T-helper 1 cell treated with Interleukin-12 subunit alpha and Interleukin-12 subunit beta and Interleukin-4 antibody, amounts not matched to agents 30 ng/mL and 1 ng/mL, for 36 hours (primary cell): ENCODE data around the gene GAREM1. TPM values are rescaled to one million over a fixed set of nuclear protein-coding genes. Genes with fewer than 3 reads are reported as not detected.
"Not testable (repeated sequence)": the region's sequence is repeated elsewhere in the genome, so short reads cannot be mapped to it uniquely, and the experiment has no call there.

Experiments
- intact Hi-C: fragments of 100-400 bp; cut with micrococcal nuclease; formaldehyde crosslinking; loops from one replicate; pipeline ENCODE4 v1.15.1; 2024
- total RNA-seq: library from RNA; stranded (reverse); gene quantifications from 2 replicates; pipeline ENCODE4 v1.2.3, GENCODE V29; 2022

The GAREM1 gene
- total RNA-seq, result 0.02 and 0.15 TPM in 2 replicates

GRCh38 chr18:32470714-32471633, at the start of gene GAREM1:
Gene GAREM1 (minus strand): TSS chr18:32470882. CDS start chr18:32470428, 454 bp downstream.
- intact Hi-C loops, result loop anchor here (1.0 to 5.0 kb wide), 8 partner anchors 60 to 452 kb away; partner anchors contain the start of gene RNF125

DNA sequence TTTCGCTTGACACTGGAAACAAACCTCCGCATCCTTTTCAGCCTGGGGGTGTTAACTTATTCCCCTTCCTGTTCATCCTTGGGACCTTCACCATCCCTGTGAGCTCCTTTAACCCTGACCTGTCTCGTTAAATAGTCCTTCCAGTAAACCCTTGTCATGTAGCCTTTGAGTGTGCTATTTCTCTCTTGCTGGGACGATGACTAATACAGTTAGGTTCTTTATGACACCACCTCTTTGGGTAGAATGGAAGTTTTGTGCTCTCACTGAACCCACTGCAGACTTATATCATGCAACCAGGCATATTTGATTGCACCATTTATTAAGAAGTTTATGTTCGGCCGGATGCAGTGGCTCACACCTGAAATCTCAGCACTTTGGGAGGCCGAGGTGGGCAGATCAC, 40.5 kb upstream of the GAREM1 start:
- intact Hi-C loops, result no loop called here

- intact Hi-C loops, result no loop called here
Measured at GRCh38 chr18:32509111-32509510, 38.4 kb upstream of the GAREM1 start.

GRCh38 chr18:32507093-32507492, 36.4 kb upstream of the GAREM1 start:
- intact Hi-C loops, result no loop called here

GRCh38 chr18:32502014-32502413, 31.3 kb upstream of the GAREM1 start:
- intact Hi-C loops, result no loop called here

DNA sequence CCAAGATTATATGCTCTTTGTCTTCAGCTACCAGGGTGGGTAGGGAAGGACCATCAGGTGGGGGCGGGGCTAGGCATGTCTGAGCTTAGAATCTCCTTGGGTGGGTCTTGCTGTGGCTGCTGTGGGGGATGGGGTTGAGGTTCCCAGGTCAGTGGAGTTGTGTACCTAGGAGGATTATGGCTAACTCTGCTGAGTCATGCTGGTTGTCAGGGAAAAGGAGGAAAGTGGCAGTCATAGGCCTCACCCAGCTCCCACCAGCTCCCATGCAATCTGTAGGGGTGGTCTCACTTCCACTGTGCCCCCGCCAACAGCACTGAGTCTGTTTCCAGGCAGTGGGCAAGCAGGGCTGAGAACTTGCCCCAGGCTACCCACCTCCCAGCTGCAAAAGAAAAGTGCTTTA, 30.6 kb upstream of the GAREM1 start:
- intact Hi-C loops, result not testable (repeated sequence)

DNA sequence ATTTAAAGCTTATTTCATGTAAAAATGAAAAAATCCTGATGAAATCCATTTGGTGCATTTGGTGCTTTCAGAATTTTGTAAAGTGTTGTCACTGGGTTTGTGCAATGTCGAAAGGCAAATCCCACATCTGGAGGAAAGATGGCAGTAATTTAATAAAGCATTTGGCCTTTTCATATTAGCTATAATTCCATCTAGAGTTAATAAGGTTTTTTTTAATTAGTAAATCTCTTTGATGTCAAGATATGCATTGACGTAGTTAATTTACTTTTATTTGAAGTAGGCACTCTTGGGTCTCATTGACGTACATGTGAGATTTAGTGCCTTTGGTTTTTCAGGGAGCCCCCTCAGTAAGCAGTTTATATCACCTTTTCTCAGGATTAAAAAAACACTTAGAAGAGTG, 12.3 kb upstream of the GAREM1 start:
- intact Hi-C loops, result no loop called here

GRCh38 chr18:32482117-32482516, 11.4 kb upstream of the GAREM1 start:
- intact Hi-C loops, result no loop called here

GRCh38 chr18:32480581-32480980, 9.9 kb upstream of the GAREM1 start:
- intact Hi-C loops, result no loop called here

DNA sequence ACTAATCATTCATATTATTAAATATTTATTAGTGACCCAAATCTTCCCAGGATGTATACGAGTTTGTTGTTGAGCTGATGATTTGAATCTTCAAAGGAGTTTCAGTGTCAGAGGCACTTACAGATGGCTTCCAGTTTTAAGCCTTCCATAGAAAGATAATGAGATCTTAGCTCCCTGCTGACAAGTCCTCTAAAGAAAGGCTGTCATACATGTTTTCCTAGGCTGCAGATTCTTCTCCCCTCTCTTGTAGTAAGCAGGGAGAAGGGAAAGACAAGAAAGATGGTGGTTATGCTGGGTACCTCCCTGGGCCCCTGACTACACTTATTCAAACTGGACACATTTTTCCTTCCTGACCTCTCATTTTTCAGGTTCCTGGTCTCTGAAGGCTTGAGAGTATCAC, 8.1 kb upstream of the GAREM1 start:
- intact Hi-C loops, result no loop called here

GRCh38 chr18:32478317-32478716, 7.6 kb upstream of the GAREM1 start:
- intact Hi-C loops, result no loop called here

DNA sequence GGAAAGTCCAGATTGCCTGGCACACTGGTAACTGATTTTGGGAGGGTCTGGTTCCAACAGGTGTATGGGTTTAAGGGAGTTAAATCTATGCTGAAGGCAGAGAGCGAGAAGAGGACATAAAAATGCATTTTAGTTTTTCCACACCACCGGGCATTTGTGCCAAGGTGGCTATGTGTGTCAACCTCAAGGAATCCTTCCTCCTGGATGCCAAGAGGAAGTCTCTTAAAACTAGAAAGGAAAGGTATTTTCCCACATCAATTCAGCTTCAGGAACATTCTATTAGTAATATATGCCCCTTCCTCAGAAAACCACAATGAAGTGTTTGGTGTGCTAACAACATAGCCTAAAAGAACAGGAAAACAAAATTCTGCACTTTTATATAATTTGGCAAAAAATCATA, 5.4 kb upstream of the GAREM1 start:
- intact Hi-C loops, result no loop called here

- intact Hi-C loops, result not testable (repeated sequence)
Measured at GRCh38 chr18:32475069-32475468, 4.4 kb upstream of the GAREM1 start.

- intact Hi-C loops, result loop anchor here (5.0 kb wide), 1 partner anchor 186 kb away; no protein-coding TSS in a partner anchor
Measured at GRCh38 chr18:32473325-32473724, 2.6 kb upstream of the GAREM1 start.

DNA sequence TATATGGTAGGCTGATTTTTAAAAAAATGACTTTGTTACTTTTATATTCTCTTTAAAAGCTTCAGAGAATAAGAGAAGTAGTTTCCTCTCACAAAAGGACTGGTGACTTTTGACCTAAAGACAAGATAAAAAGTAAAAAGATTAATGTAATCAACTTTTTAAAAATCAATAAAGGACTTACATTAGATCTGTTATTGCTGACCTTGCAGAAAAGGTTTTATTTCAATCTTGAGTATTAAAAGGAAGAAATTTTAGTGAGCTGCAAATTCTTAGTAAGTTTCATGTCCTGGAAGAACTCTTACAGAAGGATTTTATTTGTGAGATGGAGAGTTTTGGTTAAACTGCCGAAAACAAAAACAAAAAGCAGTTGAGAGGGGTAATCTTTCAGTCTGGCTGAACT, 2.2 kb upstream of the GAREM1 start:
- intact Hi-C loops, result loop anchor here (5.0 kb wide), 1 partner anchor 186 kb away; no protein-coding TSS in a partner anchor

- intact Hi-C loops, result loop anchor here (2.0 to 5.0 kb wide), 7 partner anchors 60 to 452 kb away; partner anchors contain the start of gene RNF125
Measured at GRCh38 chr18:32470460-32470713, 295 bp downstream of the GAREM1 start.

GRCh38 chr18:32469691-32470459, 807 bp downstream of the GAREM1 start:
- intact Hi-C loops, result loop anchor here (2.0 to 5.0 kb wide), 7 partner anchors 61 to 451 kb away; partner anchors contain the start of gene RNF125

GRCh38 chr18:32469190-32469651, 1.5 kb downstream of the GAREM1 start:
- intact Hi-C loops, result no loop called here

DNA sequence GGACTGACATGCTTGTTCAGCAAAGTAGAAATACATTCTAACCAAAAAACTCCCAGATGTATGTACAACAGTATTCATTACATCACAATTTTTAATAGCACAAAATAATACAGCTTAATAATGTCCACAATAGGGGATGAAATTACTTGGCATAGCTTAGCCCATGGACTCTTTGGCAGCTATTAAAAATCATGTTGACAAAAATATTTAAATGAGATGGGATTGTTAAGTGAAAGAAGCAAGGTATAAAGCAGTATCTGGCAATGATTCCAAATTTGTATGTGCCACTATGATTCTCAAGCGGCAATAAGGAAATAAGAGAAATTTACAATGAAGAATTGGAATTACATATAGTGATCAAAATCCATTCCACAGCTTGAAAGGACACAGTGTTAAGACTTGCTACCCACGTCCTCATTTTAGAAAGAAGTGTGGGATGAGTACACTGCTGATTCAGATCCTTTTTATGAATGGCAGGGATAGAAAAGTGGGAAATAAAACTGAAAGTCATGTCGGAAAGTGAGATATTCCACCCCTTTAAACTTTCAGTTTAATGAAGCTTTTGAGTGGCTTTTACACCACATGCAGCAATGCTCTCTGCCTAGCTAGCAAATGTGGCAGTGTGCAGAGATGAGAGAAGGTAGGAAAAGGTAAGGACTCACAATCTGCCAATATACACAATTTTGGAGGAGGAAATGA, 2.4 kb downstream of the GAREM1 start:
- intact Hi-C loops, result no loop called here

- intact Hi-C loops, result no loop called here
Measured at GRCh38 chr18:32461709-32462272, 8.9 kb downstream of the GAREM1 start.

DNA sequence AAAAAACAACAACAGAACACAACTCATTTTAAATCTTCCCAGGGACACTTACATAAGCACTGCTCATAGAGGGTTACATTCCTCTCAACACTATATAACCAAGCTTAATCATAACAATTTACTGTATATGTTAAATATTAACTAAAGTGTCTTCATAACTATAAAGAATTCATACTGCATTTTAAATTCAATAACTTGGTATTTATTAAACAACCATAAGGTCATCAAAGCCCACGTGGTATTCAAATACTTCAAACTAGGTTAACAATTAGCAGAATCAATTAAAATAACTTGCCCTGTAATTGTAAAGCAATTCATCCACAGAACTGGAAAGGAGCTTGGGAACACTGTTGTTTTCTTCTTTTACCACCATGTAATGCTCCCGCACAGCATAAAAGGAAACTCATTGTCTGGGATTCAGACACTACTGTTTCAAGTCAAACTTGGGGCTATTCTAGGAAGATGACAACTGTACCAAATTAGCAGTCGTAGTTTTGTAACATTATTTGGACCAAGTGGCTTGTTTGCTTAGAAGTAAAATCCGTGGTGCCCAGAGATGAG, 10.4 kb downstream of the GAREM1 start:
- intact Hi-C loops, result no loop called here
